Measurements from ENCODE around the gene TXNDC5.

DNA sequence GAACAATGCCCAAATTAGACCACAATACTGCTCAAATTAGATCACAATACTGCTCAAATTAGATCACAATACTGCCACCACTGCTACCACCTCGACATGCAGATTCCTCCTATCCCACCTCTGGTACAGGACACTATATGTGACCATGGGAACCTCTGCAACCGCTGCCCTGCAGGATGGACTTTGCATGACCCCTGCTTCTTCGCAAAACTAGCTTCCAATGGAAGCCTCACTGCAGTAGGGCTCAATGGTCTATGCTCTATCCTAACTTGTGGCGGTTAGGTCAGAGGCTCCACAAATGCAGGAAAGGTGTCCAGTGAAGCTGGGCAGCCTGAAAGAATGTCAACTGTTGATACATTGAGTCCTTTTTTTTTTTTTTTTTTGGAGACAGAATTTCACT, 7.8 kb upstream of the TXNDC5 start:
- no peak for TF ChIP-seq CTCF (IDR thresholded peaks at IDR 0.05)
- TF ChIP-seq TCF7L2 (IDR thresholded peaks at IDR 0.05; ENCODE audit: low read depth, low read length): no peak
